ENCODE data around the gene GFAP.

Gene GFAP

GRCh38 chr17:44931376-44931775 is 16.1 kb upstream of the GFAP start:
- DNase-seq (ENCODE audit: low spot score) = no peak

- DNase-seq (ENCODE audit: low spot score) = no peak
Observed at GRCh38 chr17:44930667-44931066, 15.4 kb upstream of the GFAP start.

- DNase-seq (ENCODE audit: low spot score) = no peak
Observed at GRCh38 chr17:44928950-44929720, 13.8 kb upstream of the GFAP start.

- DNase-seq (ENCODE audit: low spot score) = no peak
Observed at GRCh38 chr17:44928136-44928535, 12.8 kb upstream of the GFAP start.

- no peak for DNase-seq (ENCODE audit: low spot score)
Observed at GRCh38 chr17:44927696-44928095, 12.4 kb upstream of the GFAP start.

GRCh38 chr17:44926821-44927525 is 11.7 kb upstream of the GFAP start:
- DNase-seq (ENCODE audit: low spot score) = no peak

- DNase-seq (ENCODE audit: low spot score) = no peak
Observed at GRCh38 chr17:44925731-44926697, 10.7 kb upstream of the GFAP start.

- no peak for DNase-seq (ENCODE audit: low spot score)
Observed at GRCh38 chr17:44924107-44924544, 8.8 kb upstream of the GFAP start.

GRCh38 chr17:44922746-44923470 is 7.6 kb upstream of the GFAP start:
- DNase-seq (ENCODE audit: low spot score) = no peak

- DNase-seq (ENCODE audit: low spot score) = no peak
Observed at GRCh38 chr17:44922136-44922535, 6.8 kb upstream of the GFAP start.

- no peak for DNase-seq (ENCODE audit: low spot score)
Observed at GRCh38 chr17:44921122-44921882, 6.0 kb upstream of the GFAP start.

GRCh38 chr17:44920565-44920940 is 5.3 kb upstream of the GFAP start:
- DNase-seq (ENCODE audit: low spot score) = no peak

GRCh38 chr17:44919885-44920564 is 4.7 kb upstream of the GFAP start:
- DNase-seq (ENCODE audit: low spot score) = peak; percentile 79

GRCh38 chr17:44919411-44919810 is 4.1 kb upstream of the GFAP start:
- DNase-seq (ENCODE audit: low spot score) = no peak

GRCh38 chr17:44918006-44918405 is 2.7 kb upstream of the GFAP start:
- no peak for DNase-seq (ENCODE audit: low spot score)

GRCh38 chr17:44917456-44917855 is 2.2 kb upstream of the GFAP start:
- no peak for DNase-seq (ENCODE audit: low spot score)

- DNase-seq (ENCODE audit: low spot score) = peak; percentile 39
Observed at GRCh38 chr17:44916781-44917241, 1.5 kb upstream of the GFAP start.

GRCh38 chr17:44915862-44916780 is 821 bp upstream of the GFAP start:
- no peak for DNase-seq (ENCODE audit: low spot score)

GRCh38 chr17:44914698-44915271 is 515 bp downstream of the GFAP start:
- DNase-seq (ENCODE audit: low spot score) = no peak
